OCI-LY3 (cell line): ENCODE results near the gene ECT2.
"Not testable (repeated sequence)": the region's sequence is repeated elsewhere in the genome, so short reads cannot be mapped to it uniquely, and the experiment has no call there.

Experiments used
- H2AFZ ChIP-seq: fragments of 200-600, 300-600 bp; shearing (Covaris generic); 2 replicates; pipeline ENCODE4 v1.6.0; 2014; ENCODE audit warnings: antibody characterized with exemption, low read depth, low read length
- H3K27ac ChIP-seq: fragments of 200-600, 300-600 bp; sonication (generic); 2 replicates; pipeline ENCODE4 v1.5.1; 2014; ENCODE audit warnings: mild to moderate bottlenecking, low read length, moderate library complexity, mixed read lengths
- H3K27me3 ChIP-seq: fragments of 200-600, 300-600 bp; sonication (generic); 2 replicates; pipeline ENCODE4 v1.6.1; 2014; ENCODE audit warnings: low read depth, low read length, mixed read lengths
- H3K36me3 ChIP-seq: fragments of 200-600, 300-600 bp; sonication (generic); replicated peaks from 2 replicates; pipeline ENCODE3; 2014; ENCODE audit warnings: low read depth, low read length, mixed read lengths
- H3K4me1 ChIP-seq: fragments of 300-600, 200-600 bp; sonication (generic); 2 replicates; pipeline ENCODE4 v1.6.1; 2014; ENCODE audit warnings: low read length, mixed read lengths
- H3K4me2 ChIP-seq: fragments of 200-600, 300-600 bp; sonication (generic); 2 replicates; pipeline ENCODE4 v1.6.1; 2014; ENCODE audit warnings: low read length, mixed read lengths
- H3K4me3 ChIP-seq: fragments of 300-600, 200-600 bp; sonication (generic); 2 replicates; pipeline ENCODE4 v1.5.1; 2014; ENCODE audit warnings: antibody characterized with exemption, mild to moderate bottlenecking, low read length, moderate library complexity
- H3K79me2 ChIP-seq: fragments of 300-600, 200-600 bp; shearing (Covaris generic); 2 replicates; pipeline ENCODE4 v1.6.1; 2014; ENCODE audit warnings: mild to moderate bottlenecking, low read length, mixed read lengths
- H3K9ac ChIP-seq: fragments of 300-600, 200-600 bp; shearing (Covaris generic); 2 replicates; pipeline ENCODE4 v1.6.0; 2014; ENCODE audit warnings: mild to moderate bottlenecking, low read length, moderate library complexity
- H3K9me3 ChIP-seq: fragments of 200-600, 300-600 bp; shearing (Covaris generic); 2 replicates; pipeline ENCODE4 v1.6.1; 2014; ENCODE audit warnings: low read length, mixed read lengths; ENCODE audit not compliant: insufficient read depth
- H4K20me1 ChIP-seq: fragments of 200-600, 300-600 bp; sonication (generic); 2 replicates; pipeline ENCODE4 v1.6.1; 2016; ENCODE audit warnings: low read length, mixed read lengths; ENCODE audit not compliant: insufficient read depth
- EZH2phosphoT487 ChIP-seq: fragments of 200-600 bp; shearing (Covaris generic); IDR thresholded peaks from 2 replicates; pipeline ENCODE4 v1.6.1; 2018; ENCODE audit warnings: antibody characterized with exemption, mixed run types, low read depth
- TF ChIP-seq, protein P1 (sequence below): fragments of 200-600, 300-600 bp; sonication (generic); IDR thresholded peaks from 2 replicates; pipeline ENCODE4 v1.5.1; 2014; ENCODE audit warnings: antibody characterized with exemption, low read length, low read depth

ECT2 gene

DNA sequence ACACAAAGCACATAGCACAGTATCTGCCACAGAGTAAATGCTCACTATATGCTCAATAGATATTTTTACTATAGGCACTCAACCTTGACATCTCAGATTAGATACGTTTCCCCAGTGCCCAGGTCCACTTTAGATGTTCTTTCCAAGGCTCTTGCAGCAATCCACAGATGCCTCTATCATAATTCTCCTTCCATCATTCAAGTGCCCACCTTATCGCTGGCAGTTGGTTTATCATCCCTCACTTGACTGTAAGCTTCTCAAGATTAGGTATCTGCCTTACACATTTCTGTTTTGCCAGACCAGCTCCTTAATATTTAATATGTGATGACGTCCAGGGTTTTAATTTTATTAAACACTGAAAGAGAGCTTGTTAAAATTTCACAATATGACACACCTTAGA is 48.3 kb upstream of the ECT2 start:
- TF ChIP-seq, protein P1, sequence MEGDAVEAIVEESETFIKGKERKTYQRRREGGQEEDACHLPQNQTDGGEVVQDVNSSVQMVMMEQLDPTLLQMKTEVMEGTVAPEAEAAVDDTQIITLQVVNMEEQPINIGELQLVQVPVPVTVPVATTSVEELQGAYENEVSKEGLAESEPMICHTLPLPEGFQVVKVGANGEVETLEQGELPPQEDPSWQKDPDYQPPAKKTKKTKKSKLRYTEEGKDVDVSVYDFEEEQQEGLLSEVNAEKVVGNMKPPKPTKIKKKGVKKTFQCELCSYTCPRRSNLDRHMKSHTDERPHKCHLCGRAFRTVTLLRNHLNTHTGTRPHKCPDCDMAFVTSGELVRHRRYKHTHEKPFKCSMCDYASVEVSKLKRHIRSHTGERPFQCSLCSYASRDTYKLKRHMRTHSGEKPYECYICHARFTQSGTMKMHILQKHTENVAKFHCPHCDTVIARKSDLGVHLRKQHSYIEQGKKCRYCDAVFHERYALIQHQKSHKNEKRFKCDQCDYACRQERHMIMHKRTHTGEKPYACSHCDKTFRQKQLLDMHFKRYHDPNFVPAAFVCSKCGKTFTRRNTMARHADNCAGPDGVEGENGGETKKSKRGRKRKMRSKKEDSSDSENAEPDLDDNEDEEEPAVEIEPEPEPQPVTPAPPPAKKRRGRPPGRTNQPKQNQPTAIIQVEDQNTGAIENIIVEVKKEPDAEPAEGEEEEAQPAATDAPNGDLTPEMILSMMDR, result no peak
- TF ChIP-seq EZH2phosphoT487, result no peak
- H2AFZ ChIP-seq, result no peak overlapping the region
- no peaks in the 10 kb centered on the region for H3K27me3 ChIP-seq
- H3K79me2 ChIP-seq, result no peaks in the 10 kb centered on the region
- no peak overlapping the region for H3K4me3 ChIP-seq
- H4K20me1 ChIP-seq, result no peaks in the 10 kb centered on the region
- H3K9ac ChIP-seq, result no peak overlapping the region
- peaks cover 11% of the 10 kb centered on the region for H3K4me1 ChIP-seq
- H3K36me3 ChIP-seq, result no peaks in the 10 kb centered on the region
- H3K27ac ChIP-seq, result no peak overlapping the region
- H3K9me3 ChIP-seq, result no peaks in the 10 kb centered on the region
- H3K4me2 ChIP-seq, result no peak overlapping the region

- H4K20me1 ChIP-seq, H3K4me2 ChIP-seq, H3K36me3 ChIP-seq, H2AFZ ChIP-seq, H3K9me3 ChIP-seq, H3K9ac ChIP-seq, H3K79me2 ChIP-seq, H3K27ac ChIP-seq, H3K27me3 ChIP-seq, H3K4me3 ChIP-seq: not testable (repeated sequence)
- H3K4me1 ChIP-seq, result peaks cover 11% of the 10 kb centered on the region
Observed at GRCh38 chr3:172702731-172703130, 47.8 kb upstream of the ECT2 start.

DNA sequence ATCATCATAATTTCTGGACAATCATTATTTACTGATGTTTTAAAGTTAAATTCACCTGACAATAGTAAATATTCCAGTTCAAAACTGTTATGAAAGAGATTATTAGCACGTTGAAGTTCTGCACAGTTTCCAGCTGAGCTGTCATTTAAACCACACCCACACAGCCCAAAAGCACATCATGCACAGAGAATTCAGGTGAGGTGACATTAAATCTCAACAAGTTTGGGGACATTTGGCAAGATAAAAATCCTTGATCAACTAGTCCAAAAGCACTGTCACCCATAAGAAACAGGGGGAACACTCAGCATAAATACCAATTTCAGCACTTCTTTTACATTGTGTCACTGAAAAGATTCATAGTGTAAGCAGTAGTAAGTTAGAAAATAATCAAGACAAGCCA is 46.5 kb upstream of the ECT2 start:
- Histone ChIP-seq H2AFZ (no peak overlapping the region), H3K36me3 (no peaks in the 10 kb centered on the region), H3K79me2 (no peaks in the 10 kb centered on the region), H4K20me1 (no peaks in the 10 kb centered on the region), H3K9me3 (no peaks in the 10 kb centered on the region), H3K4me2 (no peak overlapping the region), H3K27ac (no peak overlapping the region), H3K27me3 (no peaks in the 10 kb centered on the region), H3K9ac (no peak overlapping the region), H3K4me3 (no peak overlapping the region), H3K4me1 (peaks cover 2% of the 10 kb centered on the region)
- TF ChIP-seq, protein P1, result no peak
- TF ChIP-seq EZH2phosphoT487, result no peak

DNA sequence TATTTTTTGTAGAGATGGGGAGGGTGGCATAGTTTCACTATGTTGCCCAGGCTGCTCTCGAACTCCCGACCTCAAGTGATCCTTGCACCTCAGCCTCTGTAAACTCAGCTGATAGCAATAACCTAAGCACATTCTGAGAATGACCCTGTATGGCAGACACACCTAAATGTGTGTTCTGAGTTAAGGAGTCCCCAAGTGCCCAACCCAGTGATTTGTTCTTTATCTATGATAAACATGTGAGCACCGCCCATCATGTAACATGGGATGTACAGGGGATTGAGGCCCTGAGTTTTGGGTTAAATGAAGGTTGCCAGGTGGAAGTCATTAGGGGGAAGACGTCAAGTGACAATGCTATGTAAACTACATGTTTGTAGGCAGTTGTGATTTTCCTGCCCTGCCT is 45.4 kb upstream of the ECT2 start:
- no peak overlapping the region for H3K9ac ChIP-seq
- H3K27me3 ChIP-seq, result peaks cover 2% of the 10 kb centered on the region; the same call in 1 of the 2 replicates
- H3K36me3 ChIP-seq, result no peaks in the 10 kb centered on the region
- no peak overlapping the region for H3K4me2 ChIP-seq
- no peaks in the 10 kb centered on the region for H3K79me2 ChIP-seq
- H4K20me1 ChIP-seq, result no peaks in the 10 kb centered on the region
- no peak overlapping the region for H3K4me3 ChIP-seq
- peaks cover 11% of the 10 kb centered on the region for H3K4me1 ChIP-seq
- no peaks in the 10 kb centered on the region for H3K9me3 ChIP-seq
- TF ChIP-seq EZH2phosphoT487, result no peak
- TF ChIP-seq, protein P1, result no peak
- no peak overlapping the region for H3K27ac ChIP-seq
- no peak overlapping the region for H2AFZ ChIP-seq

GRCh38 chr3:172707030-172707429 is 43.5 kb upstream of the ECT2 start:
- Histone ChIP-seq H3K4me1 (peaks cover 11% of the 10 kb centered on the region), H3K36me3 (no peaks in the 10 kb centered on the region), H4K20me1 (no peaks in the 10 kb centered on the region), H3K79me2 (no peaks in the 10 kb centered on the region), H3K27me3 (peaks cover 2% of the 10 kb centered on the region; the same call in 1 of the 2 replicates), H2AFZ (no peak overlapping the region), H3K4me2 (no peak overlapping the region), H3K9ac (no peak overlapping the region), H3K4me3 (no peak overlapping the region), H3K27ac (no peak overlapping the region), H3K9me3 (no peaks in the 10 kb centered on the region)
- no peak for TF ChIP-seq EZH2phosphoT487
- TF ChIP-seq, protein P1, result no peak
